ENCODE results near the gene MAPK6. TPM values are rescaled to one million over a fixed set of nuclear protein-coding genes. Genes with fewer than 3 reads are reported as not detected.

The MAPK6 gene
- total RNA-seq, 3 donors from 2014 or later = 64.4 to 74.1 (median 68.0) TPM

- Mint-ChIP-seq H3K4me3 (no peak overlapping the region), H3K36me3 (ENCODE audit: insufficient read depth) (no peaks in the 10 kb centered on the region), H3K9me3 (no peaks in the 10 kb centered on the region), H3K27me3 (ENCODE audit: low read depth) (peaks cover 8% of the 10 kb centered on the region), H3K4me1 (ENCODE audit: low read depth) (no peaks in the 10 kb centered on the region)
- ATAC-seq (no peak), DNase-seq (no peak)
These were observed 86.8 kb downstream of the MAPK6 start for GRCh38 chr15:52105846-52106245.

GRCh38 chr15:52106641-52107040 is 87.6 kb downstream of the MAPK6 start:
- Mint-ChIP-seq H3K4me3 (no peak overlapping the region), H3K27me3 (ENCODE audit: low read depth) (peaks cover 13% of the 10 kb centered on the region), H3K36me3 (ENCODE audit: insufficient read depth) (no peaks in the 10 kb centered on the region), H3K9me3 (no peaks in the 10 kb centered on the region), H3K4me1 (ENCODE audit: low read depth) (peaks cover 2% of the 10 kb centered on the region)
- ATAC-seq (no peak), DNase-seq (no peak)

- Mint-ChIP-seq H3K4me1 (ENCODE audit: low read depth) (peaks cover 2% of the 10 kb centered on the region), H3K4me3 (no peak overlapping the region), H3K27me3 (ENCODE audit: low read depth) (peaks cover 13% of the 10 kb centered on the region), H3K36me3 (ENCODE audit: insufficient read depth) (no peaks in the 10 kb centered on the region), H3K9me3 (no peaks in the 10 kb centered on the region)
- no peak for ATAC-seq
- DNase-seq = no peak
These were observed 88.2 kb downstream of the MAPK6 start for GRCh38 chr15:52107238-52107637.

GRCh38 chr15:52109559-52110451 is 90.8 kb downstream of the MAPK6 start:
- DNase-seq (no peak), ATAC-seq (no peak)
- peaks cover 15% of the 10 kb centered on the region for H3K27me3 Mint-ChIP-seq (ENCODE audit: low read depth)
- H3K9me3 Mint-ChIP-seq = no peaks in the 10 kb centered on the region
- no peaks in the 10 kb centered on the region for H3K36me3 Mint-ChIP-seq (ENCODE audit: insufficient read depth)
- no peak overlapping the region for H3K4me3 Mint-ChIP-seq
- peaks cover 2% of the 10 kb centered on the region for H3K4me1 Mint-ChIP-seq (ENCODE audit: low read depth)

- peak overlapping the region; percentile 47 for H3K4me3 Mint-ChIP-seq
- peaks cover 13% of the 10 kb centered on the region for H3K27me3 Mint-ChIP-seq (ENCODE audit: low read depth)
- no peaks in the 10 kb centered on the region for H3K36me3 Mint-ChIP-seq (ENCODE audit: insufficient read depth)
- H3K9me3 Mint-ChIP-seq = no peaks in the 10 kb centered on the region
- ATAC-seq (no peak), DNase-seq (no peak)
- H3K4me1 Mint-ChIP-seq (ENCODE audit: low read depth) = peaks cover 12% of the 10 kb centered on the region
These were observed 92.6 kb downstream of the MAPK6 start for GRCh38 chr15:52111517-52112202.

- H3K9me3 Mint-ChIP-seq = no peaks in the 10 kb centered on the region
These were observed 93.3 kb downstream of the MAPK6 start for GRCh38 chr15:52112203-52112750.

GRCh38 chr15:52113235-52113634 is 94.2 kb downstream of the MAPK6 start:
- Mint-ChIP-seq H3K27me3 (ENCODE audit: low read depth) (peaks cover 13% of the 10 kb centered on the region), H3K36me3 (ENCODE audit: insufficient read depth) (no peaks in the 10 kb centered on the region), H3K4me1 (ENCODE audit: low read depth) (peaks cover 12% of the 10 kb centered on the region), H3K9me3 (no peaks in the 10 kb centered on the region), H3K4me3 (peak overlapping the region; percentile 57)
- ATAC-seq (no peak), DNase-seq (no peak)

More at GRCh38 chr15:52112203-52112750, 93.3 kb downstream of the MAPK6 start:
- Mint-ChIP-seq H3K36me3 (ENCODE audit: insufficient read depth) (no peaks in the 10 kb centered on the region), H3K4me3 (peak overlapping the region; percentile 70), H3K4me1 (ENCODE audit: low read depth) (peaks cover 12% of the 10 kb centered on the region), H3K27me3 (ENCODE audit: low read depth) (peaks cover 13% of the 10 kb centered on the region)
- DNase-seq (peak; percentile 29), ATAC-seq (peak; percentile 88)

- no peak for DNase-seq
- Mint-ChIP-seq H3K4me1 (ENCODE audit: low read depth) (peaks cover 12% of the 10 kb centered on the region), H3K36me3 (ENCODE audit: insufficient read depth) (no peaks in the 10 kb centered on the region), H3K9me3 (no peaks in the 10 kb centered on the region), H3K27me3 (ENCODE audit: low read depth) (peaks cover 13% of the 10 kb centered on the region), H3K4me3 (no peak overlapping the region)
- ATAC-seq = no peak
These were observed 94.7 kb downstream of the MAPK6 start for GRCh38 chr15:52113708-52114107.

- no peaks in the 10 kb centered on the region for H3K36me3 Mint-ChIP-seq (ENCODE audit: insufficient read depth)
- H3K9me3 Mint-ChIP-seq = no peaks in the 10 kb centered on the region
- H3K4me1 Mint-ChIP-seq (ENCODE audit: low read depth) = peaks cover 12% of the 10 kb centered on the region
- peaks cover 13% of the 10 kb centered on the region for H3K27me3 Mint-ChIP-seq (ENCODE audit: low read depth)
- no peak overlapping the region for H3K4me3 Mint-ChIP-seq
- ATAC-seq (no peak), DNase-seq (no peak)
These were observed 95.4 kb downstream of the MAPK6 start for GRCh38 chr15:52114261-52115055.

- Mint-ChIP-seq H3K36me3 (ENCODE audit: insufficient read depth) (no peaks in the 10 kb centered on the region), H3K27me3 (ENCODE audit: low read depth) (peaks cover 11% of the 10 kb centered on the region), H3K9me3 (no peaks in the 10 kb centered on the region), H3K4me3 (no peak overlapping the region), H3K4me1 (ENCODE audit: low read depth) (peaks cover 12% of the 10 kb centered on the region)
- ATAC-seq (no peak), DNase-seq (no peak)
These were observed 96.8 kb downstream of the MAPK6 start for GRCh38 chr15:52115598-52116427.

Other genes with a start within 250 kb of the MAPK6 start
- 10 to 100 TPM; 43.2 to 47.4 (median 46.3) TPM for gene TMOD3, start 189.6 kb upstream of the MAPK6 start, total RNA-seq
- 10 to 100 TPM; 30.7 to 32.6 (median 30.8) TPM for gene LEO1, start 47.4 kb upstream of the MAPK6 start, total RNA-seq
- under 1 TPM in 2 of 3 donors, not detected in 1; 0.16 to 0.23 TPM for gene BCL2L10, start 93.6 kb downstream of the MAPK6 start, total RNA-seq
- 10 to 100 TPM in 1 of 3 donors, 1 to 10 TPM in 2; 9.0 to 12.8 (median 10.0) TPM for gene GNB5, start 172.2 kb downstream of the MAPK6 start, total RNA-seq